Midbrain (tissue), 1 donor: Measurements from ENCODE around the gene HNRNPU.

ENCODE experiments used
- DNase-seq: peaks from one replicate; lab custom pipeline; 2025; lab: John Stamatoyannopoulos, UW

Gene HNRNPU

GRCh38 chr1:244864253-244865027, at the start of gene HNRNPU:
Gene HNRNPU, minus strand, starts transcription at chr1:244864543. Its CDS starts 236 bp downstream, at chr1:244864307.
- DNase-seq, result peak; percentile 99

- no peak for DNase-seq
Measured at GRCh38 chr1:244913806-244914205, 49.5 kb upstream of the HNRNPU start.

GRCh38 chr1:244904119-244904518, 39.8 kb upstream of the HNRNPU start:
- DNase-seq, result no peak

GRCh38 chr1:244901400-244902015, 37.2 kb upstream of the HNRNPU start:
- no peak for DNase-seq

GRCh38 chr1:244897476-244898254, 33.3 kb upstream of the HNRNPU start:
- no peak for DNase-seq

- no peak for DNase-seq
Measured at GRCh38 chr1:244896550-244896949, 32.2 kb upstream of the HNRNPU start.

DNA sequence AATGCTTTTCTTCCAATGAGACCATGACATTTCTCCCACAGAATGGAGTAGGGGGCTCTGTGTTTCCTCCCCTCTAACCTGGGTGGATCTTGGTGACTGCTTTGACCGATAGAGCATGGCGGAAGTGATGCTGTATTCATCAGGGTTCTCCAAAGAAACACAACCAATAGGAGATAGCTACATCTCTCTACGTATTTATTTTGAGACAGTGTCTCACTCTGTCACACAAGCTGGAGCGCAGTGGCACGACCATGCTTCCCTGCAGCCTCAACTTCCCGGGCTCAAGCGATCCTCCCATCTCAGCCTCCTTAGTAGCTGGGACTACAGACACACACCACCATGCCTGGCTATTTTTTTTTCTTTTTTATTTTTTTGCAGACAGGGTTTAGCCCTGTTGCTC, 29.5 kb upstream of the HNRNPU start:
- no peak for DNase-seq

DNA sequence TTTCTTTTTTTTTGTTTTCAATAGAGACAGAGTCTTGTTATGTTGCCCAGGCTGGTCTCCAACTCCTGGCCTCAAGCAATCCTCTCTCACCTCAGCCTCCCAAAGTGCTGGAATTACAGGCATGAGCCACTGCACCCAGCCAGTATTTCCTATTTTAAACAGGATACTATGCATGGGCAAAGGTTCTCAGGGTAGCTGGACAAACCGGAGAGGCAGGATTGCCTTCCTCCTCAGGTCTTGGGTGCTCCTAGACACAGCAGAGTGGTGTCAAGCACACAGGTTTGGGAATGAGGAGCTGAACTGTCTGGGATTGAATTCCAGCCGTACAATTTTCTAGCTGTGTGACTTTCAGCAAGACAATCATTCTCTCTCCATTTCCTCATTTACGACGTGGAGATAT, 22.9 kb upstream of the HNRNPU start:
- no peak for DNase-seq

GRCh38 chr1:244881552-244882280, 17.4 kb upstream of the HNRNPU start:
- no peak for DNase-seq

DNA sequence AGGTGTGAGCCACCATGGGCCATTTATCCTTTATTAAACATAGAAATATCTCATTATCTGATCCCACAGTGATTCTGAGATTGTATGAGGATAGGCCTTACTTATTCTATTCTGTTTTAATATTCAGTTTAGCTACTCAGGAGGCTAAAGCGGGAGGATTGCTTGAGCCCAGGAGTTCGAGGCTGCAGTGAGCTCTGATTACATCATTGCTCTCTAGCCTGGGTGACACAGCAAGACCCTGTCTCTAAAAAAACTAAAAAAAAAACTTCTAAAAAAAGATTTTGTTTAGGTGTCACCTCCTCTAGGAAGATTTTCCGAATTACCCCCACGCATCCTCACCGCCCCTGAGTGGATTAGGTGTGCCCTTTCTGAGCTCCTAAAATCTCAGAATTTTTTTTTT, 14.3 kb upstream of the HNRNPU start:
- no peak for DNase-seq

- no peak for DNase-seq
Measured at GRCh38 chr1:244876228-244876910, 12.0 kb upstream of the HNRNPU start.

DNA sequence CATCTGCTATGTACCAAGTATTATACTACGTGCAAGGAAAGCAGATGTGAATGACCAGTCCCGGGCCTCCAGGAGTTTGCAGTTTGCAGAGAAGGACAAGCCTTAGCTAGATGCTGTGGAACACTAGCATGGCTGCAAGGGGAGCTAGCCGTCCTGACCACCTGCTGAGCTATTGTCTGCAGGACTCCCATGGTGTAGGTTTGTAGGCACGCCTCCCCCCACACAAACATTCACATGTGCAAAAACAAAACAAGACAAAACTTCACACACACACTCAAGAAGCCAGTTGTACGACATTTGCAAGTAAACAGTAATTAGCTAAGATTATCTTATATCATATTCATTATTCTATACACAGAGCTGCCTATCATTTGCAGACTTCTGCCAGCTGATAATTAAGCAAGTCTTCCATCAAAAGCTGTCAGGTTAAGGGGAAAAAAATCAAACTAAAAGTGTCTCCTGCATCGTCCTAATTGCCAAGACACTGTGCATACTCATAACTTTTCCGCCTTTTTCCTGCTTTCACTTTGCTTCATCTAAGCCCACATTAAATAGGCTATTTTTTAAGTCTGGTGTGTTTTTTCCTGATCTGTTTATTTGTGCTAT, 10.7 kb upstream of the HNRNPU start:
- no peak for DNase-seq

GRCh38 chr1:244869950-244870349, 5.6 kb upstream of the HNRNPU start:
- no peak for DNase-seq

DNA sequence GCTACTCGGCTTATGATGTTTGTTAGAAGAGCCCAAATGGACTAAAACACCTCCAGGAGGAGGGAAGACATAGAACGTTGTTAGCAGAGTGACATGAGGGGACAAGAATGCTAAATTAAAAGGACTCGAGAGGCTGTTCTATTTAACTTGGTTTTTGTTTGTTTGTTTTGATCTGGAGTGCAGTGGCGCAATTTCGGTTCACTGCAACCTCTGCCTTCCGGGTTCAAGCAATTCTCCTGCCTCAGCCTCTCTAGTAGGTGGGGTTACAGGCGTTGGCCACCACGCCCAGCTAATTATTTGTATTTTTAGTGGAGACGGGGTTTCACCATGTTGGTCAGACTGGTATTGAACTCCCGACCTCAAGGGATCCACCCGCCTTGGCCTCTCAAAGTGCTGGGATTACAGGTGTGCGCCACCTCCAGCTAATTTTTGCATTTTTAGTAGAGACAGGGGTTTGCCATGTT, 5.1 kb upstream of the HNRNPU start:
- DNase-seq, result no peak

GRCh38 chr1:244868484-244869363, 4.4 kb upstream of the HNRNPU start:
- DNase-seq, result no peak

DNA sequence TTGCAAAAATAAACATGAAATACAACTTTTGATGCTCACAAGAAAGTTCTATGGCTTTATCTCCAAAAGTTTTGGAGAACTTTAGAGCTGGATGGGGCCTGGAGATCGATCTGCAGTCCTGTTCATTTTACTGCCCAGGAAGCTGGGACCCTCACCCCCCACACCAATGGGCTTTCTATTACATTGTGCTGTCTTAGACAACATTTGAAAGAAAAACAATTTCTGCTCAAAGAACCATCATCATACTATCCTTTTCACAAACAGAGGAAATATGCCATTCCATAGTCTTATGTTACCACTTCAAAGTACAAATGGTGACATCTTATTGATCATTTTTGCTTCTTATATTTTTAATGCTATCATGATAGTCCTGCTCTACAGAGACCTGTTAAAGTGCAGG, 2.0 kb upstream of the HNRNPU start:
- no peak for DNase-seq

- DNase-seq, result no peak
Measured at GRCh38 chr1:244865820-244866219, 1.5 kb upstream of the HNRNPU start.

GRCh38 chr1:244865028-244865371, 657 bp upstream of the HNRNPU start:
- no peak for DNase-seq

- DNase-seq, result no peak
Measured at GRCh38 chr1:244863491-244864252, 671 bp downstream of the HNRNPU start.
